Measurements from ENCODE around the gene LCORL. TPM values are rescaled to one million over a fixed set of nuclear protein-coding genes. Genes with fewer than 3 reads are reported as not detected.
A peak's percentile ranks its signal among the peaks of the same experiment; 100 is the strongest.
"Not testable (repeated sequence)": the region's sequence is repeated elsewhere in the genome, so short reads cannot be mapped to it uniquely, and the experiment has no call there.

The LCORL gene
- total RNA-seq, 1 donor from 2014 or later, result 1.4 TPM

GRCh38 chr4:17851959-17852358 lies 169.6 kb downstream of the LCORL start:
- no peak for DNase-seq (ENCODE audit: low spot score in 2 of 2)
- intact Hi-C loops (cut with DNase I), result no loop called here
- TF ChIP-seq CTCF (IDR thresholded peaks at IDR 0.05), result no peak
- Histone ChIP-seq H3K4me1 (no peaks in the 10 kb centered on the region), H3K27ac (no peak overlapping the region), H3K4me3 (no peak overlapping the region), H3K36me3 (no peaks in the 10 kb centered on the region), H3K27me3 (no peaks in the 10 kb centered on the region), H3K9me3 (no peaks in the 10 kb centered on the region)

DNA sequence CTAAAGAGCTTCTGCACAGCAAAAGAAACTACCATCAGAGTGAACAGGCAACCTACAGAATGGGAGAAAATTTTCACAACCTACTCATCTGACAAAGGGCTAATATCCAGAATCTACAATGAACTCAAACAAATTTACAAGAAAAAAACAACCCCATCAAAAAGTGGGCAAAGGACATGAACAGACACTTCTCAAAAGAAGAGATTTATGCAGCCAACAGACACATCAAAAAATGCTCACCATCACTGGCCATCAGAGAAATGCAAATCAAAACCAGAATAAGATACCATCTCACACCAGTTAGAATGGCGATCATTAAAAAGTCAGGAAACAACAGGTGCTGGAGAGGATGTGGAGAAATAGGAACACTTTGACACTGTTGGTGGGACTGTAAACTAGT lies 171.3 kb downstream of the LCORL start:
- H3K4me1 ChIP-seq; H3K4me3 ChIP-seq; H3K27me3 ChIP-seq; H3K36me3 ChIP-seq; intact Hi-C loops (cut with DNase I); H3K9me3 ChIP-seq; DNase-seq (ENCODE audit: low spot score in 2 of 2); H3K27ac ChIP-seq: not testable (repeated sequence)

DNA sequence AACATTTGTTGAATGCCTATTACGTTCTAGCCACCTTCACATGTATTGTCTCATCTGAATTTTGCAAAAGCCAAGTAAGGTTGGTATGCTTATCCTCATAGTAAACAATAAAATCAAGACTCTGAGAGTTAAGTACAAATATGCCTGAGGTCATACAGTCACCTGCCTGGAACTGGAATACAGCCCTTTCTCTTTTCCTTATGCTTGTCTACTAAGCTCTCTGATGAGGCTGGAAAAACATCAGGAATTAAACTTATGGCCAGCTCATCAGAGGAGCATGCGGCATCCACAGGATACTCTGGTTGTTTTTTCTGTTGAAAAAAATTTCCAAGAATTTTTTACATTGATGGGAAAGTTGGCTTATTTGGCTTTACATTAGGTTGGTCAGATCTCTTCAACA lies 175.3 kb downstream of the LCORL start:
- no peak for TF ChIP-seq CTCF (IDR thresholded peaks at IDR 0.05)
- Histone ChIP-seq H3K9me3 (no peaks in the 10 kb centered on the region), H3K36me3 (no peaks in the 10 kb centered on the region), H3K27ac (no peak overlapping the region), H3K4me3 (no peak overlapping the region), H3K27me3 (no peaks in the 10 kb centered on the region), H3K4me1 (no peaks in the 10 kb centered on the region)
- intact Hi-C loops (cut with DNase I), result no loop called here
- no peak for DNase-seq (ENCODE audit: low spot score in 2 of 2)

DNA sequence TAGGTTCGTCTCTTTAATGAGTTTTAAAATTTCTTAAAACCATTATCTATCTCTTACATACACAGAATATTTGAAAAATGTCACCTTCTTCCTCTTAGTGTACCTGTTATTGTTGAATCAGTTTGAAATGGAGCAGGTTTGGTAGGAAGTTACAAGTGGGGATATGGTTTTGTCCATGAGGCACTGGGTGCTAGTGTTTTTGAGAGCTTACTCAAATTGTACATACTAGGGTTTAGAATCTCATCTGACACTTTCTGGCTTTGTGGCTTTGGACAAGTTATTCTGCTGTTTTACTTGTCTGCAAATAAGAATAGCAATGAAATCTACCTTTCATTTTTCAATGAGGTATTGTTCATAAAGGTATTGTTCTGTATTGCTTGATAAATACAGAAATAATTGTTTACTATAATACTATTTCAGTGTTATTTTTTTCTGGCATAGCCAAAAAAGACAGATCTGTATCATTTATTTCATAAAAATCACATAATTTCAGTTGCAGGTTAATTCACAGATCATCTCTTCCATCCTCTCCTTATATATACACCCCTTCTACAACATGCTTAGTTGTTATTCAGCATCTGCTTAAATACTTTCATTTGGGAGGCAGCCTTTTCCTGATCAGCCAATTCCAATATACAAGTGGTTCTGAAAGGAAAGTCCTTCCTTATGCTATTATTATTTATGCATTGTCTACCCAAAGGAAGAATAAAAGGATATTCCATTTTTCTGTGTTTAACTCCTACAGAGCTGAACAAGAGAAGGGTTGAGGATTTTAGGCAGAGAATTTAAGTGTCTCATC lies 197.5 kb downstream of the LCORL start:
- no peak for DNase-seq (ENCODE audit: low spot score in 2 of 2)
- H3K4me3 ChIP-seq, result no peak overlapping the region
- H3K27me3 ChIP-seq, result no peaks in the 10 kb centered on the region
- no peaks in the 10 kb centered on the region for H3K36me3 ChIP-seq
- H3K4me1 ChIP-seq, result no peaks in the 10 kb centered on the region
- no peak overlapping the region for H3K27ac ChIP-seq
- no peaks in the 10 kb centered on the region for H3K9me3 ChIP-seq
- intact Hi-C loops (cut with DNase I), result no loop called here
- TF ChIP-seq CTCF (IDR thresholded peaks at IDR 0.05), result no peak

GRCh38 chr4:17817027-17817426 lies 204.5 kb downstream of the LCORL start:
- H3K4me1 ChIP-seq, result no peaks in the 10 kb centered on the region
- intact Hi-C loops (cut with DNase I), result loop anchor here (5.0 kb wide), 1 partner anchor 775 kb away; no protein-coding TSS in a partner anchor
- H3K4me3 ChIP-seq, result no peak overlapping the region
- no peak overlapping the region for H3K27ac ChIP-seq
- no peaks in the 10 kb centered on the region for H3K27me3 ChIP-seq
- DNase-seq (ENCODE audit: low spot score in 2 of 2), result no peak
- TF ChIP-seq CTCF (IDR thresholded peaks at IDR 0.05), result peak; percentile 17 to 55 (median 43)
- no peaks in the 10 kb centered on the region for H3K9me3 ChIP-seq
- H3K36me3 ChIP-seq, result no peaks in the 10 kb centered on the region

DNA sequence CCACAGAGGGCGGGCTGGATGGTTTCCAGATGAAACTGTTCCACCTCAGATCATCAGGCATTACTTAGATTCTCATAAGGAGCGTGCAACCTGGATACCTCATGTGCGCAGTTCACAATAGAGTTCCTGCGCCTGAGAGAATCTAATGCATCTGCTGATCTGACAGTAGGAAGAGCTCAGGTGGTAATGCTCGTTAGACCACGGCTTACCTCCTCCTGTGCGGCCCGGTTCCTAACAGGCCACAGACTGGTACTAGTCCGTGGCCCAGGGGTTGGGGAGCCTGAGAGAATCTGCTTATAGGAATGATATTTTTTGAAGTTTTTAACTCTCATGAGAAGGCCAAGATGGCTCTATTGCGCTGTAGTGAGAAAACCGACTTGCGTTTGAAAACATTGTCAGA lies 205.4 kb downstream of the LCORL start:
- Histone ChIP-seq H3K4me3 (no peak overlapping the region), H3K9me3 (no peaks in the 10 kb centered on the region), H3K27ac (no peak overlapping the region), H3K27me3 (no peaks in the 10 kb centered on the region), H3K36me3 (no peaks in the 10 kb centered on the region), H3K4me1 (peaks cover 0 to 3% of the 10 kb centered on the region in 2 donors)
- no peak for DNase-seq (ENCODE audit: low spot score in 2 of 2)
- no peak for TF ChIP-seq CTCF (IDR thresholded peaks at IDR 0.05)
- intact Hi-C loops (cut with DNase I), result loop anchor here (5.0 kb wide), 1 partner anchor 776 kb away; no protein-coding TSS in a partner anchor
